ENCODE measurements around the gene DAPK2. TPM values are rescaled to one million over a fixed set of nuclear protein-coding genes. Genes with fewer than 3 reads are reported as not detected.
"Not testable (repeated sequence)": the region's sequence is repeated elsewhere in the genome, so short reads cannot be mapped to it uniquely, and the experiment has no call there.

DAPK2 gene
- total RNA-seq, 1 donor from 2014 or later = 23.0 TPM

DNA sequence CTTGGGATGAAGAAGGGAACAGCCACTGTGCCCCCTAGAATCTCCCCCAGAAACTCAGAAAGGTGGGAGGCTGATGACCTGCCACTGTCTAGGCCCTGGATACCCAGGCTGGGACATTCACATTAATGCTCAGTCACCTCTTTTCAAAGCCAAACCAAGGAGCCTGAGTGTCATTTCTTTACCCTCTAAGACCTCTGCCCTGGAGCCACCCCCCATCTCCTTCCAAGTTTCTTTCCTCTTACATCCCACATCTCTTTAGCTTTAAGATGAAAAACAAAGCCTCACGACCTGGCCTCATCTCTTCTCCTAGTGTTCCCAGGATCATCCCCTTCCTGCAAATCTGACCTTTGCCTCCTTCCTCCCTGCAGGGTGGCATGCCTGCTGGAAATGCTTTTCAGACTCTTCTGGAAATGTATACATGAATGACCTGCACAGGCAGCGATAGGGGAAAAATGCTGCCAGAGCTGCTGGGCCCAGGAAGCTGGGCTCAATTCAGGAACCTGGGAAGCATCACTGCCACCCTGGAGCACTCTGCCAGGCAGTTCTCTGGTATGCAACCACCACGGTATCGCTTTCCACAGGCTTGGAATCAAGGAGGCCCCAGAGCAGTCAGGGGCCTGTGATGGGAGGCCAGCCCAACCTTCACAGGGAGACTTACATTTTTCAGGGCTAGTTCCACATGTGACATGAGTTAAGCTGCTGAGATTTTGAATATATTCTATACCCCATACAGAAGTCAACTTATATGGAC is 67.6 kb downstream of the DAPK2 start:
- intact Hi-C loops (cut with micrococcal nuclease) = no loop called here

DNA sequence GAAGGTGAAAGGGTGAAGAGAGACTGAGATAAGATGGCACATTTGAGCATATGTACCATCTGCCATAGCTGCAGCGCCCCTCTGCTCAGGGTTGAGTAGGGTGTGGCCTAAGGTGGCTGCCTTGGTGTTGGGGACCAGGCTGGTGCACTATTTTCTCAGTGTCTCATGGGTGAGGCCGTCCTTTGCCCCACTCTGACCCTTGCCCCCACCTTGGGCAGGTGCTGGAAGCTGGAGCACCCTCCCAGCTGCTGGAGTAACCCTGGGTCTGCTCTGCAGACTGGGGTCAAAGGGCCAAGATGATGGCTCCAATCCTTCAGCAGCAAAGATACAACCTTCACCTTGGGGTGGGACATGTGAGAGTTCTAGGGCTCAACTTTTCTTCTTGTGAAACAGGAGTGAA is 69.2 kb downstream of the DAPK2 start:
- intact Hi-C loops (cut with micrococcal nuclease) = no loop called here

DNA sequence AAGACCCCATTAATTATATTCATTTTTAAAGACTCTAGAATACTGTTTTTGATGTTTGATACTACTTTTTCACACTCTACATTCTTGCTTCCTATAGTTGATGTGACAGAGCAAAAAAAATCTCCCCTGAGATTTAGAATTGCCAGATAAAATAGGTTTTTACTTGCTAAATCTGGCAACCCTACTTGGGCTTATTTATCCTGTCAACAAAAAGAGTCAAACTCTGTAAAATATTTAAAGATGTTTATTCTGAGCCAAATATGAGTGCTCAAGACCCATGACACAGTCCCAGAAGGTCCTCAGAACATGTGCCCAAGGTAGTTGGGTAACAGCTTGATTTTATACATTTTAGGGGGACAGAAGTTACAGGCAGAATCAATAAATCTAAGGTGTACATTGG is 72.3 kb downstream of the DAPK2 start:
- intact Hi-C loops (cut with micrococcal nuclease) = no loop called here

DNA sequence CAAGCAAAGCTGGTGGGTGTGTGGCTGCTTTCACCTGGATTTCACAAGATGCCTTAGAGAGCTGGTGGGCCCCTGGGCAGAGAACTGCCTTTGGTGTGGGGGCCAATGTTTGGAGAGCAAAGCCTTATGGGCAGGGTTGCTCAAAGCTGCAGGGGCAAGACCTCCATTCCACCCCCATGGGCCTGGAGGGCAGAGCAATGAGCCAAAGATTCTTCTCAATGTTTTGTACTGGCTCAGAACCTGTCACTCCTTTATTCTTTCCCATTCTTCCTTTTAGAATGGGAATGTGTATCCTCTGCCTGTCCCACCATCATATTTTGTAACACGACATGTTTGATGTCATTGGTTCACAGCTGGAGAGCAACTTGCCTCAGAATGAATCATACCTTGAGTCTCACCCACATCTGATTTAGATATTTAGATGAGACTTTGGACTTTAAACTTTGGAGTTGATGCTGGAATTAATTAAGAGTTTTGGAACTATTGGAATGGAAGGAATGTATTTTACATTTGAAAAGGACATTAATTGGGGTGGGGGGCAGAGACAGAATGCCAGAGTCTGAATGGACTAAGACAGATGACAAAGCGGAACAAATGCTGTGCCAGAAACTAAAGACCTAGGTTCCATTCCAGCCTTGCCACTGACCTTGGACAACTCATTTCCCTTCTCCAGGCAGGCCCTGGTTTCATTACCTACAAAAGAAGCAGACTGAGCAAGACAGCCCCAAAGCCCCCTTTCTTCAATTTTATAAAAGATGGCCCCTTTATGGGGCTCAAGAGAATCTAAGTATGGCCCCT is 72.9 kb downstream of the DAPK2 start:
- intact Hi-C loops (cut with micrococcal nuclease) = no loop called here

DNA sequence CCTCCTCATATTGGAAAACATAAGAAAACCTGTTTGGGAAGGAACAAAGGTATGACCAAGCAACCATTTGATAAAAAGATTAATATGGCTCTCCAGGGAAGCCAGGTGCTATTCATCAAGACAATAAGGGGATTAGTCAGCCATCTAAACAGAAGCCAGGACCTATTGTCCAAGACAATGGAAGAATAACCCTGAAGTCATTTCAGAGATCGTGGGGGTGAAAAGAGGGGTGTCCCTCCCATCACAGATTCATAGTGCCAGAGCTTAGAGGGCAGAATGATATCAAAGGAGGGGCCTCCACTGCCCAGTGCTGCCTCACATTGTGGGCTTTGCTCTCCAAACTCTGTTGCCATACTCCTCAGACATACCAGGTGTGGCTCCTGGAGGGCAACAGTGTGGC is 73.5 kb downstream of the DAPK2 start:
- intact Hi-C loops (cut with micrococcal nuclease) = no loop called here

DNA sequence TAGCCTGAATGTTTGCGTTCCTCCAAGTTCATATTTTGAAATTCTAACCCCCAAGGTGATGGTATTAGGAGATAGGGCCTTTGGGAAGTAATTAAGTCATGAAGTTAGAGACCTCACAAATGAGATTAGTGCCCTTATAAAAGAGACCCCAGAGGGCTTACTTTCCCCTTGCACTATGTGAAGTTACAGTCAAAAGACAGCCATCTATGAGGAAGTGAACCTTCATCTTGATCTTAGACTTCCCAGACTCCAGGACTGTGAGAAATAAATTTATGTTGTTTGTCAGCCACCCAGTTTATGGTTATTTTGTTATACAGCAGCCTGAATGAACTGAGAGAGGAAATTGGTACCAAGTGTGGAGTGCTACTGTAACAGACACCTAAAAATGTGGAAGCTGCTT is 74.4 kb downstream of the DAPK2 start:
- intact Hi-C loops (cut with micrococcal nuclease) = loop anchor here (1.0 to 2.0 kb wide), 4 partner anchors 27 to 139 kb away; partner anchors contain the start of gene HERC1

DNA sequence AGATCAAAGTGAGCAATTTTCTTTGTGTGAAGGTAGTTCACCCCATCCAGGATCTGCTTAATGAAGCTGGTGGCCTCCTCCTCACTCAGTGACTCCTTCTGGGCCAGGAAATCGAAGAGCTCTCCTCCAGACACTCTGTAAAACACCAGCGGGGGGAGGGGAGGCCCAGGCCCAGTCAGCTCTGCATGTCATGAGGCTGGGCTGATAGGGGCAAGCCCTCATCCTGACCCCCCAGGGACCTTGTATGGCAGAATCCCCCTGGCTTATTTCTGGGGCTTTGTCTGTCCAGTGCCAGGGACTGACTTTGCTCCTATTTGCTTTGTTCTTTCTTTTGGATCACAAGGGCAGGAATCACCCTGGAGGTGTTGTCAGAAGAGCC is 74.9 kb downstream of the DAPK2 start:
- intact Hi-C loops (cut with micrococcal nuclease) = loop anchor here (1.0 to 2.0 kb wide), 4 partner anchors 27 to 139 kb away; partner anchors contain the start of gene HERC1

DNA sequence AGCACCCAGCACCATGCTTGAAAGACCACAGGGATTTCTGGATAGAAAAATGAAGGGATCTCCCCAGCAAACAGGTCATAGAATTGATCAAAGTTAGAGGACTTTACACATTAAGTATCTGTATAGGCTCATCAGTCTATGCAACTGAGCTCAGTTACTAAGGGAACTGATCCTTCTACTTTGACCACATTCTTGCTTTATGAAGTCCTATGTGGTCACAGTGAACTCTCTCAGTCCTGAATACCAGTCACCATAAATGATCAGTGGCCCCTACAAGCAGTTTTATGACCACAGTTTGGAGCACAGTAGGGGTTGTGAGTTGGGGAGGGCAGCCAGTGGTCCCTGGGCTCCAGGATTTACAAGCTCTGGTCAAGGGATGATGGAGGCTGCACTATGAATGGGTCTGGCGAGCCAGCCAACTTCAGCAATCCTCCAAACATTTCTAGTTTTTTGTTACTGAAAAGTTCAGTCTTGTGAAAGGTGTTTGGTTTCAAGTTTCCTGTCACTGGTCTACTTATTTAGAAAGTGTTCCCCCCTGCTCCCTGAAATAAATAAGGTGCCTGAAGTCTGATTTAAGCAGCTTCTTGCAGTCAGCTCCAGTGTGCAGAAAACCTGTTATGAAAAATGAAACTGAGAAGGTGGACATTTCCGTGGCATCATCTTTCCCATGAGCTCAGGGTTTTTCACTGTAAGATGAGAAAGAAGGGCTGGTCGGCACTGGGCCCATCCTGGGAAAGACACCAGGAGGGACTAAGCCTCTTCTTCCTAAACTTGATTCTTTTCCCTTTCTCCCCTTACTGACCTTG is 75.5 kb downstream of the DAPK2 start:
- intact Hi-C loops (cut with micrococcal nuclease) = loop anchor here (1.0 to 2.0 kb wide), 5 partner anchors 26 to 138 kb away; partner anchors contain the start of gene HERC1

DNA sequence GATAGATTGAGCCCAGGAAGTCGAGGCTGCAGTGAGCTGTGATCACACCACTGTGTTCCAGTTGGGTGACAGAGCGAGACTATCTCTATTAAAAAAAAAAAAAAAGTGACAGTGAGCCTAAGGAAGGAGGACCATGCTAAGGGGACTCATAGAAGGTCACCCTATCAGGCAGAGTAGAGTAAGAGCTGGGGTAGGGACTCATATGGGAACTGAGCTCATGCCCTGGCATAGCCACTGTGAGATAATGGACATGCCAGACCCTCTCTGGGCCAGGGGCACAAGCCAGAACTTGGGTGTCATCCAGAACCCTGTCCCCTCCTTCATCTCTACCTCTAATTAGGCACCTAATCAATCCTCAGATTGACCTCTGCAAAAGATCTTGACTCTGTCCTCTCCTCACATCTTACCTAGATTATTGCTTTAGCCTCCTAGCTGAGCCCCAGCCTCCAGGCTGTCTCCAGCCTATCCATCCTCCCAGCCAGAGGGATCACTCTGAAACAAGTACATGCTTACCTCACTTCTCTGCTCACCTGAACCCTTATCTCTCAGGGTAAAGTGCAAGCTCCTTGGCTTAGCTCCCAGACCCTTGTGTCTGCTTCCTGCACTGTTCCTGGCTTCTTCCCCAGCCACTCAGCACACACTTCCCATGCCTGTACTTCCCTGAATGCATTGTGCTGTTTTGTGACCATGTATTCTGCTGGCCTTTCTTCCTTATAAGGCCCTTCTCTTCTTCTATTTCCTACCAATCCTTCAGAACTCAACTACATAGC is 76.4 kb downstream of the DAPK2 start:
- intact Hi-C loops (cut with micrococcal nuclease) = loop anchor here (1.0 to 2.0 kb wide), 3 partner anchors 25 to 137 kb away; partner anchors contain the start of gene HERC1

DNA sequence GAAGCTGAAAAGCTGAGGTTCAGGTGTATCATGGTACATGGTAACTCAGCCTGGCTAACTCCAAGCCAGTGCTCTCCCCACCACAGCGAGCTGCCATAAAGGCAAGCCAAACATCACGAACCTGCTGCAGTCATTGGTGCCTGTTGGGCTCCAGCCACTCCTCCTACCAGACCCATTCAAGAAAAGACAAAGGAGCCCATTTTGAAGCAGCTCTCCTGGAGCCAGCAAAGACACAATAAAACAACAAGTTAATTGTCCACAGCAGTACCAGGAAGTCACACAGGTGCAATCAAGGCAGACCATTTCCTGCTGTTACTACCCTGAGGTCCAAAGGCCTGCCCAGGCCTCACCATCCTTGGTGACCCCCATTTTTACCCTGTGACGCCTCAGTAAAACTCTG is 77.6 kb downstream of the DAPK2 start:
- intact Hi-C loops (cut with micrococcal nuclease) = no loop called here

DNA sequence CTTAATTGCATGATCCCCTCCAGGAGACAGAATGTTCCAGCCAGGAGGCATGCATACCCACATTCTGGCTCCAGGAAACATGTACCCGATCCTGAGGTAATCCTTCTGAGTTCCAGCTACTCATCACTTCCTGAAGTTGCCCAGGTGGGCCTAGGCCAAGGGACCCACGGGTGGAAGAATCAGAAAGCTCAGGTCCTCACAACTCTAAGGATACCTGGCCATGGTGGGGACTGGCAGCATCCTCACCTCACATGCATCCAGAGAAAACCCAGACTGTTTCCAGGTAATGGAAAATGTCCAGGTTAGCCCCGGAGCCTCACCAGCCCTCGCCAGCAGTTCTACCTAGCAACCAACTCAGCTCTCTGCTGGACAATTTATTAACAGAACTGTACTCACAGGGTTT is 78.2 kb downstream of the DAPK2 start:
- intact Hi-C loops (cut with micrococcal nuclease) = no loop called here

DNA sequence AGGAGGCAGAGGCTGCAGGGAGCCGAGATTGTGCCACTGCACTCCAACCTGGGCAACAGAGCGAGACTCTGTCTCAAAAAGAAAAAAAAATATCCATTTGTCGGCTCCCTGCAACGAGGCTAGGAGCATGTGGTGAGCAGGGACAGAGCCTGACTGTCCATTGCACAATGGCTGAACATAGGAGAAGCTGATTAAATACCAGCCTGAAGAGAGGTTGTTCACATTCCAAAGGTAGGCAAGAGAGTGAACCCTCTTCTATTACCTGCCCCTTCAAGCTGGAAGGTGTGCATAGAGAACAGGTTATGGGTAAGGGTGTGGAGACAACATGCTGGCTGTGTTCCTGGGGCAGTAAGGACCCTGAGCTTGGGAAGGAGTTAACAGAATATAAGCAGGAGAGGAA is 78.7 kb downstream of the DAPK2 start:
- intact Hi-C loops (cut with micrococcal nuclease) = no loop called here

DNA sequence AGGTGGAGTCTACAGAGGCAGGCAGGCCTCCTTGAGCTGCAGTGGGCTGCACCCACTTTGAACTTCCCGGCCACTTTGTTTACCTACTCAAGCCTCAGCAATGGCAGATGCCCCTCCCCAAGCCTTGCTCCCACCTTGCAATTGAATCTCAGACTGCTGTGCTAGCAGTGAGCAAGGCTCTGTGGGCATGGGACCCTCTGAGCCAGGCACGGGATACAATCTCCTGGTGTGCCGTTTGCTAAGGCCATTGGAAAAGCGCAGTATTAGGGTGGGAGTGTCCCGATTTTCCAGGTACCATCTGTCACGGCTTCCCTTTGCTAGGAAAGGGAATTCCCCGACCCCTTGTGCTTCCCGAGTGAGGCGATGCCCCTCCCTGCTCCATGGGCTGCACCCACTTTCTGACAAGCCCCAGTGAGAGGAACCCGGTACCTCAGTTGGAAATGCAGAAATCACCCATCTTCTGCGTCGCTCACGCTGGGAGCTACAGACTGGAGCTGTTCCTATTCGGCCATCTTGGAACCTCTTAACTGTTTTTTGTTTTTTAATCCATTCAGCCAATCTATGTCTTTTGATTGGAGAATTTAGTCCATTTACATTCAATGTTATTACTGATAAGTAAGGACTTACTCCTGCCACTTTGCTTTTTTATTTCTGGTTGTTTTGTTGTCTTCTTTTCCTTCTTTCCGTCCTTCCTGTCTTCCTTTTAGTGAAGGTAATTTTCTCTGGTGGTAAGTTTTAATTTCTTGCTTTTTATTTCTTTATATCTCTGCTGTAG is 83.2 kb downstream of the DAPK2 start:
- intact Hi-C loops (cut with micrococcal nuclease) = not testable (repeated sequence)

DNA sequence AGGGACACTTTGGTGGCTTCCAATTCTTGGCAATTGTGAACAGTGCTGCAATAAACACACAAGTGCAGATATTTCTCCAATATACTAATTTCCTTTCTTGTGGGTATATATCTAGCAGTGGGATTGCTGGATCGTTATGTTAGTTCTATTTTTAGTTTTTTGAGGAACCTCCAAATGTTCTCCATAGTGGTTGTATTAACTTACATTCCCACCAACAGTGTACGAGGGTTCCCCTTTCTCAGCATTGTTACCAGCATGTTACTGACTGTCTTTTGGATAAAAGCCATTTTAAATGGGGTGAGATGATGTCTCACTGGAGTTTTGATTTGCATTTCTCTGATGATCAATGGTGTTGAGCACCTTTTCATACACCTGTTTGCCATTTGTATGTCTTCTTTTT is 92.8 kb downstream of the DAPK2 start:
- intact Hi-C loops (cut with micrococcal nuclease) = no loop called here

DNA sequence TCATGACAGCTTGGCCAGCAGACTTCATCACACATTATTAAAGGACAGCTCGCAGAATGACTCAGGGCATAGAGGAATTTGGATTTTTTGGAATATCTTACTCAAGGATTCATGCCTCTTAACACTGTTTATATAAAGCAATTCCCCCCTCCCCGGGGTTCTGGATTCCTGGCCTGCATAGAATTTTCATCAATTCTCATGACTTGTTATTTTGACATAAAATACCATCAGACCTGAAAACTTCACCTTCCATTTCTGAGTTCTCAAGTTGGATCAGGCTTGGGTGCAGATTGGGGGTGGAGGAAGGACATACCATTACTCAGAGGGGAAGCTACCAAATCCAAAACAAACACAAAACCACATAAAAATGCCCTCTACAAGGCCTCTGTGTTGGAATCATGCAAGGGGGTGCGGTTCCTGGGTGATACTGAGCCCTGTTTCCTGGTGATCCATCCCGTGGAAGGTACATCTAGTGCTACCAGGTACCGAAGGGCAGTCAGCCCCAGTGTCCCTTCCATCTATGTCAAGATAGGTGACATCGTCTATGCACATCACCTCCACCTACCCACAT is 95.3 kb downstream of the DAPK2 start:
- intact Hi-C loops (cut with micrococcal nuclease) = no loop called here

DNA sequence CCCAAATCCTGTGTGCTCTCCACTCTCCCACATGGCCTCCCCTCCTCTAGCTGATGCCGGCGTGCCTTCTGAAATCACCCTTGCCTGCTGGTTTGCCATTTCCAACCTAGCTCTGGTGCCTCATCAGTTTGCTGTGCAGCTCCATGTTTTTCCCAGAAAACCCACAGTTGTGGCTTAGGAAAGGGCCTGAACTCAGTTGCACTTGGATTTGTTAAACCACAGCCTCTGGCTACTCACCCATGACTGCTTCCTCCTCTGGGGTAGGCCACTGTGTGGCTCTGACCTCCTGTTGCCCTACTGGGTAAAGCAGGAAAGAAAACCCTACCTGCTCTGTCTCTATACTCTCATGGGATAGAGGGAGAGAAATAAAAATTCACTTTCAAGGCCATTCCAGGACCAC is 97.3 kb downstream of the DAPK2 start:
- intact Hi-C loops (cut with micrococcal nuclease) = no loop called here

DNA sequence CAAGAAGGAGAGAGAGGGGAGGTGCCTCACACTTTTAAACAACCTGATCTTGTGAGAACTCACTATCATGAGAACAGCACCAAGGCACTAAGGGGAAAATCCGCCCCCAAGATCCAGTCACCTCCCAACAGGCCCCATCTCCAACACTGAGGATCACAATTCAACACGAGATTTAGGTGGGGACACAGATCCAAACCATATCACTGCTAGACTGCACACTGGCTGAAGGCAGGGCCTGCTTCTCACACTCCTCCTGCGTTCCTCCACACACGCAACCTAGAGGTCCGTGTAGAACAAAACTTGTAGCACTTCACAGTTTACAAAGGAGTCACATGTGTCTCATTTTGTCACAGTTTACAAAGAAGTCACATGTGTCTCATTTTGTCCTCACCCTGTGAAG is 97.8 kb downstream of the DAPK2 start:
- intact Hi-C loops (cut with micrococcal nuclease) = no loop called here

DNA sequence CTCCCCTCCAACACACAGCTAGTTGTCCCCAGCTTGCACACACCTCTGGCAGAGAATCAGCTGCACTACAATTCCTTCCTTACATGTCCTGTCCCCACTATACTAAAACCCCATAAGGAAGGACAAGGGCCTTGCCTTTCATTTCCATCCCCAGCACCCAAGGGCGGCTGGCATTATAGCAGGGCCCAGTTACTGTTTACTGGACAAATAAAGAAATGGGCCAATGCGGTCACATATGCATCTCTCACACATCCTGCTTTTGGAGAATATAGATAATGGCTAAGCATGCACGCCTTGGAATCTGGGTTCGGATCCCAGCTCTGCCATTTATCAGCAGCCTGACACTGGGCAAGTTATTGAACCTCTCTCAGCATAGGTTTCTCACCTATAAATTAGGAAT is 99.1 kb downstream of the DAPK2 start:
- intact Hi-C loops (cut with micrococcal nuclease) = no loop called here

DNA sequence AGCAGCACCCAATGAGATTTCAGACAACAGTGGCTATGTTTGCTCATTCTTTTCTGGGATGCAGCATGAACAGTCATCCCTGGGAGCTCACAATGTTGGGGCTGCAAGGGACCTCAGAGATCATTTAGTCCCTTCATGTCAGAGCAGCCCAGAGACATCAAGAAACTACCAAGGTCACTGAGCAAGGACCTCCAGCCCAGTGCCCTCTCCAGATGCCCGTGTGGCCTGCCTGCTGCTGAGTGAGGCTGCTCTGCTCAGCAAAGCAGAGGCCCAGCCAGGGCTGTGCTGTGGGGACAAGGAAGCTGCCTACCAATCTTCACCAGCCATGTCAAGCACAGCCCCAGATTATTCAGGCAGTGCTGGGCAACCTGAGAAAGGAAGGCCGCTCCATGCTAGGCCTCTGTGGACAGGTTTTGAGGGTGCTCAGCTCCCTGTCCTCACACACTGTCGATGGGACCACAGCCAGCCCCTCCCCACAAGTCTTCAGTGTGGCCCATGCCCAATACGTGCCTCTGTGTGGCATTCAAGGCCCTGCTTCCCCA is 99.7 kb downstream of the DAPK2 start:
- intact Hi-C loops (cut with micrococcal nuclease) = no loop called here

All from T-helper 1 cell treated with Interleukin-12 subunit alpha and Interleukin-12 subunit beta and Interleukin-4 antibody, amounts not matched to agents 30 ng/mL and 1 ng/mL, for 36 hours (primary cell).